Astrocyte (in vitro differentiated cells and primary cell): Measurements from ENCODE around the gene RPL21.

ENCODE experiments used
- EZH2 ChIP-seq: IDR thresholded peaks from 2 replicates; pipeline ENCODE4 v1.6.1; 2012; ENCODE audit warnings: mild to moderate bottlenecking, low read length, inconsistent platforms; ENCODE audit not compliant: insufficient read depth
- TF ChIP-seq, protein P1 (sequence below): IDR thresholded peaks from 2 replicates; pipeline ENCODE4 v1.5.1; 2011; ENCODE audit warnings: low read depth, mild to moderate bottlenecking, inconsistent platforms, low read length, moderate library complexity; ENCODE audit not compliant: insufficient read depth

DNA sequence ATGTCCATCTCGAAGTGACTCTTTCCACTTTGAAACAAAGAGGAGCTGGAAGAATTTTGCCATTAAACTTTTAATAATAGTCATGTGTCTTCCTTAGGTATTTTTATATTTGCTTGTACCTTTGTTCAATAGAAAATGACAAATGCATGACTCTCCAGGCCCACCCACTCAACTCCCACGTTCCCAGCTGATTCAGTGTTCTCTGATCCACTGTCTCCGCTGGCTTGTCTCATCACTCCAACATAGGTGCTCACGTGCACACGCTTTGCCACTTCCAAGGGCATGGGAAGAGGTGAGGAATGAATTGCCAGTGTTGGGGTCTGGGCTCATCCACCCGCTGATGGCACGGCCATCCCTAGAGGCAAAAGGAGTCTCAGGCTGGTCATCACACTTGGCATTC is 43.7 kb downstream of the RPL21 start:
- TF ChIP-seq, protein P1, sequence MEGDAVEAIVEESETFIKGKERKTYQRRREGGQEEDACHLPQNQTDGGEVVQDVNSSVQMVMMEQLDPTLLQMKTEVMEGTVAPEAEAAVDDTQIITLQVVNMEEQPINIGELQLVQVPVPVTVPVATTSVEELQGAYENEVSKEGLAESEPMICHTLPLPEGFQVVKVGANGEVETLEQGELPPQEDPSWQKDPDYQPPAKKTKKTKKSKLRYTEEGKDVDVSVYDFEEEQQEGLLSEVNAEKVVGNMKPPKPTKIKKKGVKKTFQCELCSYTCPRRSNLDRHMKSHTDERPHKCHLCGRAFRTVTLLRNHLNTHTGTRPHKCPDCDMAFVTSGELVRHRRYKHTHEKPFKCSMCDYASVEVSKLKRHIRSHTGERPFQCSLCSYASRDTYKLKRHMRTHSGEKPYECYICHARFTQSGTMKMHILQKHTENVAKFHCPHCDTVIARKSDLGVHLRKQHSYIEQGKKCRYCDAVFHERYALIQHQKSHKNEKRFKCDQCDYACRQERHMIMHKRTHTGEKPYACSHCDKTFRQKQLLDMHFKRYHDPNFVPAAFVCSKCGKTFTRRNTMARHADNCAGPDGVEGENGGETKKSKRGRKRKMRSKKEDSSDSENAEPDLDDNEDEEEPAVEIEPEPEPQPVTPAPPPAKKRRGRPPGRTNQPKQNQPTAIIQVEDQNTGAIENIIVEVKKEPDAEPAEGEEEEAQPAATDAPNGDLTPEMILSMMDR: no peak
- no peak for TF ChIP-seq EZH2
